HEK293 (cell line): ENCODE results near the gene LRRC46.

Source experiments
- CTCF ChIA-PET: fragments of 350-600 bp; formaldehyde crosslinking; extraction: SDS; loops from one replicate; lab custom pipeline; 2021; ENCODE audit warnings: antibody characterized with exemption; lab: Yijun Ruan, JAX
- POLR2A ChIA-PET: fragments of 300-600 bp; formaldehyde crosslinking; extraction: SDS; loops from one replicate; lab custom pipeline; 2020; ENCODE audit warnings: antibody characterized with exemption, inconsistent platforms; lab: Yijun Ruan, JAX
- H3K27ac ChIP-seq: fragments of 200-500 bp; sonication (Bioruptor generic); 2 replicates; pipeline ENCODE4 v1.5.1; 2014; ENCODE audit warnings: low read depth, low read length, control low read depth, inconsistent platforms; ENCODE audit errors: extremely low read depth
- H3K36me3 ChIP-seq, 2 experiments: fragments of 200-500 bp in 1 of 2; sonication (Bioruptor generic) in 1 of 2; 1 replicate in 1 of 2; 2 replicates in 1 of 2; pipeline ENCODE4 v1.5.1; 2014 to 2017; ENCODE audit warnings: inconsistent platforms in 2 of 2, low read length in 2 of 2; ENCODE audit not compliant: control insufficient read depth in 2 of 2, insufficient read depth in 1 of 2
- H3K4me1 ChIP-seq: fragments of 200-500 bp; sonication (Bioruptor generic); 2 replicates; pipeline ENCODE4 v1.5.1; 2014; ENCODE audit warnings: mild to moderate bottlenecking, low read length, inconsistent platforms; ENCODE audit not compliant: control insufficient read depth, insufficient read depth
- H3K4me3 ChIP-seq: 2 replicates; pipeline ENCODE4 v1.5.1; 2011; ENCODE audit warnings: low read depth, mild to moderate bottlenecking, control low read depth, low read length, moderate library complexity
- H3K9me3 ChIP-seq: fragments of 200-500 bp; sonication (Bioruptor generic); 2 replicates; pipeline ENCODE4 v1.5.1; 2014; ENCODE audit warnings: low read depth, low read length, inconsistent platforms; ENCODE audit not compliant: control insufficient read depth, insufficient read depth
- AEBP2 ChIP-seq: fragments of 450-650 bp; formaldehyde crosslinking; IDR thresholded peaks from 2 replicates; pipeline ENCODE4 v1.5.1; 2016; ENCODE audit warnings: missing biosample characterization, missing genetic modification characterization, borderline replicate concordance
- GLIS1 ChIP-seq: fragments of 450-650 bp; formaldehyde crosslinking; IDR thresholded peaks from 2 replicates; pipeline ENCODE4 v1.5.1; 2016; ENCODE audit warnings: missing biosample characterization, missing genetic modification characterization
- GLIS2 ChIP-seq: fragments of 450-650 bp; formaldehyde crosslinking; IDR thresholded peaks from 2 replicates; pipeline ENCODE4 v1.5.1; 2016; ENCODE audit warnings: missing biosample characterization, missing genetic modification characterization
- PBX3 ChIP-seq: sonication (generic); formaldehyde crosslinking; IDR thresholded peaks from 2 replicates; pipeline ENCODE4 v1.8.1; 2022; ENCODE audit warnings: mild to moderate bottlenecking, moderate library complexity, missing genetic modification reagents
- PRDM10 ChIP-seq: fragments of 450-650 bp; formaldehyde crosslinking; IDR thresholded peaks from 2 replicates; pipeline ENCODE4 v1.5.1; 2016; ENCODE audit warnings: missing biosample characterization, missing genetic modification characterization
- ZBTB10 ChIP-seq: fragments of 450-650 bp; formaldehyde crosslinking; IDR thresholded peaks from 2 replicates; pipeline ENCODE4 v1.5.1; 2016; ENCODE audit warnings: missing biosample characterization, missing genetic modification characterization
- ZBTB17 ChIP-seq: fragments of 450-650 bp; formaldehyde crosslinking; IDR thresholded peaks from 2 replicates; pipeline ENCODE4 v1.5.1; 2016; ENCODE audit warnings: missing biosample characterization, missing genetic modification characterization
- ZBTB49 ChIP-seq: fragments of 450-650 bp; formaldehyde crosslinking; IDR thresholded peaks from 2 replicates; pipeline ENCODE4 v1.5.1; 2016; ENCODE audit warnings: missing biosample characterization, missing genetic modification characterization, low read depth
- ZBTB7A ChIP-seq: fragments of 450-650 bp; formaldehyde crosslinking; IDR thresholded peaks from 2 replicates; pipeline ENCODE4 v1.5.1; 2016; ENCODE audit warnings: low read depth, missing biosample characterization, missing genetic modification characterization
- ZBTB8A ChIP-seq: fragments of 450-650 bp; formaldehyde crosslinking; IDR thresholded peaks from 2 replicates; pipeline ENCODE4 v1.5.1; 2016; ENCODE audit warnings: missing biosample characterization, missing genetic modification characterization
- ZNF354C ChIP-seq: fragments of 450-650 bp; formaldehyde crosslinking; IDR thresholded peaks from 2 replicates; pipeline ENCODE4 v1.5.1; 2016; ENCODE audit warnings: missing biosample characterization, missing genetic modification characterization, low read depth, borderline replicate concordance
- ZNF621 ChIP-seq: fragments of 450-650 bp; formaldehyde crosslinking; IDR thresholded peaks from 2 replicates; pipeline ENCODE4 v1.5.1; 2017; ENCODE audit warnings: missing biosample characterization, missing genetic modification characterization
- ZNF660 ChIP-seq: fragments of 450-650 bp; IDR thresholded peaks from 2 replicates; pipeline ENCODE4 v1.5.1; 2018; ENCODE audit warnings: missing biosample characterization, mild to moderate bottlenecking, missing genetic modification characterization

Gene LRRC46

GRCh38 chr17:47873200-47874090, 42.0 kb downstream of the LRRC46 start (continued):
- no peak for TF ChIP-seq ZBTB49
- TF ChIP-seq ZBTB7A, result no peak
- TF ChIP-seq ZNF660, result no peak
- no peak for TF ChIP-seq ZBTB10
- TF ChIP-seq ZBTB8A (tag by site-specific recombination), result no peak
- no peak for TF ChIP-seq ZNF354C (tag by site-specific recombination)

- no peak overlapping the region for H3K4me3 ChIP-seq
- no peaks in the 10 kb centered on the region for H3K36me3 ChIP-seq
- no peaks in the 10 kb centered on the region; the same call in 1 of the 2 replicates for H3K4me1 ChIP-seq
- no peak for TF ChIP-seq ZNF621
- 0 out of 2 replicates have a peak, but pooled peaks have one; percentile 26 for TF ChIP-seq ZBTB17 (tag by site-specific recombination)
- peak; percentile 60; the same call in 1 of the 2 replicates for TF ChIP-seq PRDM10 (tag by site-specific recombination)
- no peak for TF ChIP-seq AEBP2 (tag by site-specific recombination)
- TF ChIP-seq GLIS2 (tag by site-specific recombination), result peak; percentile 39; the same call in 1 of the 2 replicates
- TF ChIP-seq GLIS1 (tag by site-specific recombination), result peak; percentile 96
- TF ChIP-seq PBX3 (CRISPR knock-in tag), result no peak
- no peak overlapping the region for H3K27ac ChIP-seq
- H3K9me3 ChIP-seq, result no peaks in the 10 kb centered on the region
- POLR2A ChIA-PET, result no interaction called here
- CTCF ChIA-PET, result interaction anchor here (0.6 to 1.3 kb wide), 6 partner anchors 9 to 74 kb away, joined by 3 to 7 read pairs (median 4); partner anchors contain the start of gene SCRN2
Observed at GRCh38 chr17:47875011-47875985, 43.8 kb downstream of the LRRC46 start.
